ENCODE data around the gene ODF4.

DNA sequence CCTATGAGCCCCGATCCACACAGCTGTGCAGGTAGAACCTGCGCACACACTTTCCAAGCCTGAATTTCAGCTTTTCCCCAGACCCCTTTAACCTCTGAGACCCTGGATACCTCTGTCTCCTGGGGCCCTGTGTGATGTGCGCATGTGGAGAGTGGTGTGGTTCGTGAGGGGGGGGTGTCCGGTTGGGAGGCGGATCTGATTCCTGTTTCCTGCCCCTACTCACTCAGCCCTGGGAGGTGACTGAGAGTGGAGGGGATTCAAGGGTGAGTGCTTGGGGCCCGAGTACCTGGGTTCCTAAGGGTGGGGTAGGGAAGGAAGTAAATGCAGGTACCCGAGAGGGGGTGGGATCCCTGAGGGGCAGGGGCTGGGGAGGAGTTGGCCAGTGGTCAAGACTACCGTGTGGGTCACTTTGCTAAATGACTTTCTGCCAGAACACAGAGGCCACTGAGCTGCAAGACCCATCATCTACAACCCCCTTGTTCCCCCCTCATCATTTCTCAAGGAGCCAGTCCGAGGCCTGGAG, 29.0 kb upstream of the ODF4 start:
- TF ChIP-seq POU6F1 (CRISPR knock-in tag; IDR thresholded peaks at IDR 0.05; ENCODE audit: borderline replicate concordance, low read depth) = no peak
- no peak for TF ChIP-seq PATZ1 (CRISPR knock-in tag; IDR thresholded peaks at IDR 0.05; ENCODE audit: borderline replicate concordance)
- TF ChIP-seq CSDC2 (CRISPR knock-in tag; IDR thresholded peaks at IDR 0.05) = no peak
- TF ChIP-seq TCF4 (CRISPR knock-in tag; IDR thresholded peaks at IDR 0.05; ENCODE audit: borderline replicate concordance) = no peak
- no peak for TF ChIP-seq ZNF8 (CRISPR knock-in tag; IDR thresholded peaks at IDR 0.05)
- no peak for TF ChIP-seq ZFP3 (CRISPR knock-in tag; IDR thresholded peaks at IDR 0.05)
- TF ChIP-seq BACH2 (CRISPR knock-in tag; IDR thresholded peaks at IDR 0.05; ENCODE audit: borderline replicate concordance) = no peak
- TF ChIP-seq ZFP30 (CRISPR knock-in tag; IDR thresholded peaks at IDR 0.05) = no peak
- no peak for TF ChIP-seq ESRRG (CRISPR knock-in tag; IDR thresholded peaks at IDR 0.05)
- TF ChIP-seq TSHZ2 (CRISPR knock-in tag; IDR thresholded peaks at IDR 0.05) = no peak
- TF ChIP-seq, protein P1, sequence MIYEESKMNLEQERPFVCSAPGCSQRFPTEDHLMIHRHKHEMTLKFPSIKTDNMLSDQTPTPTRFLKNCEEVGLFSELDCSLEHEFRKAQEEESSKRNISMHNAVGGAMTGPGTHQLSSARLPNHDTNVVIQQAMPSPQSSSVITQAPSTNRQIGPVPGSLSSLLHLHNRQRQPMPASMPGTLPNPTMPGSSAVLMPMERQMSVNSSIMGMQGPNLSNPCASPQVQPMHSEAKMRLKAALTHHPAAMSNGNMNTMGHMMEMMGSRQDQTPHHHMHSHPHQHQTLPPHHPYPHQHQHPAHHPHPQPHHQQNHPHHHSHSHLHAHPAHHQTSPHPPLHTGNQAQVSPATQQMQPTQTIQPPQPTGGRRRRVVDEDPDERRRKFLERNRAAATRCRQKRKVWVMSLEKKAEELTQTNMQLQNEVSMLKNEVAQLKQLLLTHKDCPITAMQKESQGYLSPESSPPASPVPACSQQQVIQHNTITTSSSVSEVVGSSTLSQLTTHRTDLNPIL (CRISPR knock-in tag; IDR thresholded peaks at IDR 0.05; ENCODE audit: low read depth) = no peak
- TF ChIP-seq OSR1 (CRISPR knock-in tag; IDR thresholded peaks at IDR 0.05) = no peak

Measured in SK-N-SH treated with all-trans-retinoic acid at 6 μM for 48 hours (cell line).